PC-3 (cell line): ENCODE results near the gene REG4. TPM values are rescaled to one million over a fixed set of nuclear protein-coding genes. Genes with fewer than 3 reads are reported as not detected.
"Not testable (repeated sequence)": the region's sequence is repeated elsewhere in the genome, so short reads cannot be mapped to it uniquely, and the experiment has no call there.

Experiments
- ATAC-seq: fragments of 200-7000 bp; cut with Tn5 transposase; 2 replicates; pipeline ENCODE4 v1.9.1; 2020; ENCODE audit warnings: mild to moderate bottlenecking, moderate library complexity
- BruUV-seq: library from RNA; stranded (reverse); fragments of 400-500 nt; replicated peaks from 2 replicates; lab custom pipeline; 2021; lab: Mats Ljungman, UMichigan
- CTCF ChIA-PET: fragments of 300-600 bp; sonication (Branson Sonifier 250); formaldehyde crosslinking; loops from one replicate; lab custom pipeline; 2022; ENCODE audit warnings: antibody characterized with exemption; lab: Charles Lee
- POLR2A ChIA-PET: fragments of 300-600 bp; sonication (Branson Sonifier 250); formaldehyde crosslinking; loops from one replicate; lab custom pipeline; 2022; ENCODE audit warnings: antibody characterized with exemption; ENCODE audit not compliant: unreplicated experiment; lab: Charles Lee
- DNase-seq: peaks from one replicate; pipeline ENCODE4 v3.0.0-alpha.2; 2015
- H2AFZ ChIP-seq: fragments of 300-600 bp; sonication (generic); 2 replicates; pipeline ENCODE4 v1.6.0; 2016; ENCODE audit warnings: antibody characterized with exemption, low read length
- H3F3A ChIP-seq: fragments of 300-600 bp; sonication (generic); one replicate; pipeline ENCODE4 v1.6.0; 2017; ENCODE audit warnings: antibody characterized with exemption, low read length, control low read depth, mild to moderate bottlenecking; ENCODE audit not compliant: unreplicated experiment
- H3K27ac ChIP-seq: fragments of 300-600 bp; sonication (generic); 2 replicates; pipeline ENCODE4 v1.5.1; 2016; ENCODE audit warnings: mild to moderate bottlenecking, low read length
- H3K27me3 ChIP-seq: fragments of 300-600 bp; sonication (generic); 2 replicates; pipeline ENCODE4 v1.6.1; 2016; ENCODE audit warnings: low read length, mixed read lengths
- H3K36me3 ChIP-seq: fragments of 300-600 bp; sonication (generic); 2 replicates; pipeline ENCODE4 v1.6.1; 2016; ENCODE audit warnings: low read depth, mixed run types, low read length, mixed read lengths
- H3K4me1 ChIP-seq: fragments of 300-600 bp; sonication (generic); 2 replicates; pipeline ENCODE4 v1.5.1; 2016; ENCODE audit warnings: low read length; ENCODE audit not compliant: insufficient read depth
- H3K4me2 ChIP-seq: fragments of 300-600 bp; sonication (generic); 2 replicates; pipeline ENCODE4 v1.6.0; 2016; ENCODE audit warnings: low read length
- H3K4me3 ChIP-seq: fragments of 300-600 bp; sonication (generic); 2 replicates; pipeline ENCODE4 v1.5.1; 2016; ENCODE audit warnings: mild to moderate bottlenecking, low read length, mixed read lengths
- H3K79me2 ChIP-seq: fragments of 300-600 bp; sonication (generic); 2 replicates; pipeline ENCODE4 v1.6.1; 2017; ENCODE audit warnings: low read length, mixed read lengths
- H3K9ac ChIP-seq: fragments of 300-600 bp; sonication (generic); 2 replicates; pipeline ENCODE4 v1.6.0; 2016; ENCODE audit warnings: mild to moderate bottlenecking, low read length
- H3K9me2 ChIP-seq: fragments of 300-600 bp; sonication (generic); replicated peaks from 2 replicates; pipeline ENCODE4 v1.6.1; 2016; ENCODE audit warnings: mixed run types, low read length, mixed read lengths
- H3K9me3 ChIP-seq: fragments of 300-600 bp; sonication (generic); 2 replicates; pipeline ENCODE4 v1.6.1; 2016; ENCODE audit warnings: low read length, mixed read lengths
- H4K20me1 ChIP-seq: fragments of 300-600 bp; sonication (generic); 2 replicates; pipeline ENCODE4 v1.6.1; 2016; ENCODE audit warnings: low read length, mixed read lengths
- EZH2 ChIP-seq: fragments of 300-600 bp; sonication (generic); IDR thresholded peaks from one replicate; pipeline ENCODE4 v1.6.1; 2017; ENCODE audit warnings: antibody characterized with exemption, mild to moderate bottlenecking, low read length; ENCODE audit not compliant: unreplicated experiment
- EZH2phosphoT487 ChIP-seq: fragments of 300-600 bp; sonication (generic); IDR thresholded peaks from 2 replicates; pipeline ENCODE4 v1.6.1; 2018; ENCODE audit warnings: mild to moderate bottlenecking, antibody characterized with exemption, low read length, borderline replicate concordance
- intact Hi-C: fragments of 100-400 bp; cut with micrococcal nuclease; formaldehyde crosslinking; loops from 2 replicates; pipeline ENCODE4 v1.9.0; 2023
- total RNA-seq: library from RNA; depleted of rRNA; stranded (reverse); fragments of >200 nt; gene quantifications from 2 replicates; pipeline ENCODE4 v1.2.3, GENCODE V29; 2014
- TF ChIP-seq, protein P1 (sequence below): fragments of 300-600 bp; sonication (generic); conservative IDR thresholded peaks from 2 replicates; pipeline ENCODE4 v1.5.1; 2017; ENCODE audit warnings: antibody characterized with exemption, low read depth, mild to moderate bottlenecking, low read length

The REG4 gene
- total RNA-seq, 1 experiment from 2014 or later, result 0.87 TPM

DNA sequence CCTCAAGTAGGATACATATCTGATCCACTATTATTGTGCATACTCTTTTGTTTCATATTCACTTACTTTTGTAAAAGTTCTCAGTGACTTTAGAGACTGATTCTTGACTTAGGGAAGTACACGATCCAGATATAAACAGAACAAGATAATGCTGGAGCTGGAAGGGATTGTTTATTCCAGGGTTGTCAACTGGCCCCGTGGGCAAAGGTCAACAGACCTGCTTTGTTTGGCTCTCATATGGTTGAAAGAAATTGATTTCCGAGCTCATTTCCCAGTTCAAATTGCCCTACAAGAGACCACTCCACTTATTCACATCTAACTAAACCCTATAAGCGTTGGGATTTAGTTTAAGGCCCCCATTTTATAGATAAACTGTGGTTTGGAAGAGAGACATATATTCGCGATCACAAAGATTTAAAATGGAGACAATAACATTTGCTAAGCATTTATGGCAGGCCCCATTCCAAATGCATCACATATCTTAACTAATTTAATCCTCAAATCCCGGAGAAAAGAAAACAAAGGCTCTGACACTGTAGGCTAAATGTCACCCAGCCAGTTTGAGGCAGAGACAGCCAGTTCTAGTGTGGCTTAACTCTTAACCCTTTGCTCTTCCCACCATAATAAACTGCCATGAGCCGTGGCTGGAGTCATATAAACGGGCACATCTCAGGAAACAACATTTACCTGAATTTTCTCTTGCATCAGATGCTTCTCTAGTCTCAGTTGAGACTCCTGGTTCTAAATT, 20.6 kb downstream of the REG4 start:
- no peak overlapping the region for H3K4me2 ChIP-seq
- H2AFZ ChIP-seq, result peak overlapping the region; percentile 39; the same call in 1 of the 2 replicates
- no peaks in the 10 kb centered on the region for H3K9me2 ChIP-seq
- POLR2A ChIA-PET, result no interaction called here
- H4K20me1 ChIP-seq, result no peaks in the 10 kb centered on the region
- no peaks in the 10 kb centered on the region for H3K79me2 ChIP-seq
- no peaks in the 10 kb centered on the region for H3K9me3 ChIP-seq
- H3K4me1 ChIP-seq, result peaks cover 50% of the 10 kb centered on the region
- ATAC-seq (no peak), DNase-seq (peak; percentile 16)
- TF ChIP-seq EZH2, result no peak
- TF ChIP-seq EZH2phosphoT487, result no peak
- TF ChIP-seq, protein P1, sequence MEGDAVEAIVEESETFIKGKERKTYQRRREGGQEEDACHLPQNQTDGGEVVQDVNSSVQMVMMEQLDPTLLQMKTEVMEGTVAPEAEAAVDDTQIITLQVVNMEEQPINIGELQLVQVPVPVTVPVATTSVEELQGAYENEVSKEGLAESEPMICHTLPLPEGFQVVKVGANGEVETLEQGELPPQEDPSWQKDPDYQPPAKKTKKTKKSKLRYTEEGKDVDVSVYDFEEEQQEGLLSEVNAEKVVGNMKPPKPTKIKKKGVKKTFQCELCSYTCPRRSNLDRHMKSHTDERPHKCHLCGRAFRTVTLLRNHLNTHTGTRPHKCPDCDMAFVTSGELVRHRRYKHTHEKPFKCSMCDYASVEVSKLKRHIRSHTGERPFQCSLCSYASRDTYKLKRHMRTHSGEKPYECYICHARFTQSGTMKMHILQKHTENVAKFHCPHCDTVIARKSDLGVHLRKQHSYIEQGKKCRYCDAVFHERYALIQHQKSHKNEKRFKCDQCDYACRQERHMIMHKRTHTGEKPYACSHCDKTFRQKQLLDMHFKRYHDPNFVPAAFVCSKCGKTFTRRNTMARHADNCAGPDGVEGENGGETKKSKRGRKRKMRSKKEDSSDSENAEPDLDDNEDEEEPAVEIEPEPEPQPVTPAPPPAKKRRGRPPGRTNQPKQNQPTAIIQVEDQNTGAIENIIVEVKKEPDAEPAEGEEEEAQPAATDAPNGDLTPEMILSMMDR, result no peak
- CTCF ChIA-PET, result no interaction called here
- H3K27ac ChIP-seq, result no peak overlapping the region
- no peaks in the 10 kb centered on the region for H3K36me3 ChIP-seq
- no peak overlapping the region for H3K9ac ChIP-seq
- intact Hi-C loops, result no loop called here
- no TSS peak for BruUV-seq
- no peak overlapping the region for H3K4me3 ChIP-seq
- no peaks in the 10 kb centered on the region for H3F3A ChIP-seq
- H3K27me3 ChIP-seq, result no peaks in the 10 kb centered on the region

DNA sequence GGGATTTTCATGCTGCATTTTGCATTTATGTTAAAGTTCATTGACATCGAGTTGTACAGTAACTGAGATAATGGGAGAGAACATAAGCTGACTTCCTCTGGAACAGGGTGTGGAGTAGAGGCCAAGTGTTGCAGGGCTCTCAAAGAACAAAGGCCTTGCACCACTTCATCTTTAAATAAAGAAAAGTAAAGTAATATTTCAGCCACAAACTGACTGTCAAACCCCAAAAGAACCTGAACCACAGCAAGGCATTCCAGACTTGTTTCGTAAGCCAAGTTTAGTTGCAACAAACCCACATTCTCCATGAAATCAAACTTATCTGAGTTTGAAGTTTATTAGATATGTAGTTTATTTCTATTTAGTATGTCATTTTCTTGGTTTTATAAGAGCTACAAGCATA, 23.5 kb downstream of the REG4 start:
- H3K27ac ChIP-seq, result peak overlapping the region; percentile 74
- DNase-seq, result peak; percentile 63
- BruUV-seq, result no TSS peak

DNA sequence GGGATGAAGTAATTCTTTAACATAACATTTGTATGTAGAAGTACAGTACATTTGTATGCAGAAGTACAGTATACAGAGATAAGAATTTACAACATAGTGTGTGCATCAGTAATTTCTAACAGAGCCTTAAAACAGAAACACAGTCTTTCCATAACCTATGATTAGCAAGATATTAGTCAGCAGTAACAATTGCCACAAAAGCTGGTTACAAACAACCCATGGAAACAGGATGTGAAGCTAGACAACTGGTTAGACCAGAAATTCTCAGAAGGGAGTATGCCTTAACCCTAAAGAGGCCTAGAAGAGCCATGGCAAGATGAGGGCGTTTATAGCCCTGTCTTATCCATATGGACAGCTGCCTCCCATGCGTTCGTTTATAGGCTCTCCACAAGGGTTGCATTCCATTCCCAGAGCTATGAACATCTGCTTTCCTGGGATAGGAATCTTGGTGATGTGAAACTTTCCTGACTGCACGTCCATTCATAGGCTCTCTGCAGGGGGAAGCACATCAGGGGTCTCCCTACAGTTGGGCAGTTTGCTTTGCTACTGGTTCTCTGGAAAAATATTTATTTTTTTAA, 24.7 kb downstream of the REG4 start:
- ATAC-seq, H3K79me2 ChIP-seq, H3F3A ChIP-seq, H2AFZ ChIP-seq, H3K4me3 ChIP-seq, H3K9ac ChIP-seq, BruUV-seq, H3K9me3 ChIP-seq, H3K27me3 ChIP-seq, H4K20me1 ChIP-seq, H3K36me3 ChIP-seq, POLR2A ChIA-PET, H3K9me2 ChIP-seq: not testable (repeated sequence)
- Histone ChIP-seq H3K4me2 (peak overlapping the region; percentile 64; the same call in 1 of the 2 replicates), H3K4me1 (peaks cover 77% of the 10 kb centered on the region), H3K27ac (peak overlapping the region; percentile 51)
- CTCF ChIA-PET, result interaction anchor here (0.6 kb wide), 1 partner anchor 92 kb away, joined by 3 read pairs; no protein-coding TSS in a partner anchor
- intact Hi-C loops, result loop anchor here (10.0 kb wide), 1 partner anchor 112 kb away; no protein-coding TSS in a partner anchor
- DNase-seq, result peak; percentile 80

More for the DNA sequence above, 23.5 kb downstream of the REG4 start:
- TF ChIP-seq, protein P1, result no peak
- TF ChIP-seq EZH2 (no peak), EZH2phosphoT487 (no peak)
- ATAC-seq, result peak; percentile 46
- POLR2A ChIA-PET, result no interaction called here
- no peaks in the 10 kb centered on the region for H3K79me2 ChIP-seq
- no peaks in the 10 kb centered on the region for H3F3A ChIP-seq
- H3K4me3 ChIP-seq, result no peak overlapping the region
- H2AFZ ChIP-seq, result no peak overlapping the region
- H3K9me3 ChIP-seq, result no peaks in the 10 kb centered on the region
- H4K20me1 ChIP-seq, result no peaks in the 10 kb centered on the region
- H3K36me3 ChIP-seq, result no peaks in the 10 kb centered on the region
- no peak overlapping the region for H3K9ac ChIP-seq
- H3K4me2 ChIP-seq, result peak overlapping the region; percentile 33
- no peaks in the 10 kb centered on the region for H3K27me3 ChIP-seq
- CTCF ChIA-PET, result no interaction called here
- intact Hi-C loops, result loop anchor here (10.0 kb wide), 1 partner anchor 113 kb away; no protein-coding TSS in a partner anchor
- peaks cover 73% of the 10 kb centered on the region for H3K4me1 ChIP-seq
- no peaks in the 10 kb centered on the region for H3K9me2 ChIP-seq

DNA sequence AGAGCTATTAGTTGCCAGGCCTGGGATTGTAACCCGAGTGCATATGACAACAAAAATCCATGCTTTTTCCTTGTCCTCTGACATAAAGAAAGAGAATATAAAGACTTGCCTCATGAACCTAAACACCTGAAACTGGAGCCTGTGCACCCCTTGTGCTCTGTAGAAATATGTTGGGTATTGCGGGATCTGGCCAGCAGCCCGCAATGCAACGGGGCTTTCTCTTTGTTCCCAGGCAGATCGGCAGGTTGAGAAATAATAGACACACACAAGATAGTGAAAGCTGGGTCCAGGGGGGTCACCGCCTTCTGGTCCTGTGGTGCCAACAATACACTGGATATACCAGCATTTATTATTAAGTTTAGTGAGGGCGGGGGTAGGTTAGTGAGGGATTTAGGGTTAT, 25.2 kb downstream of the REG4 start:
- H3K4me3 ChIP-seq, H3K79me2 ChIP-seq, DNase-seq, CTCF ChIA-PET, H2AFZ ChIP-seq, H3K27me3 ChIP-seq, ATAC-seq, H4K20me1 ChIP-seq, H3F3A ChIP-seq, H3K36me3 ChIP-seq, H3K9me2 ChIP-seq, BruUV-seq, H3K9ac ChIP-seq, H3K9me3 ChIP-seq, POLR2A ChIA-PET: not testable (repeated sequence)
- H3K4me2 ChIP-seq, result peak overlapping the region; percentile 64
- peaks cover 72% of the 10 kb centered on the region for H3K4me1 ChIP-seq
- intact Hi-C loops, result loop anchor here (10.0 kb wide), 1 partner anchor 111 kb away; no protein-coding TSS in a partner anchor
- peak overlapping the region; percentile 60 for H3K27ac ChIP-seq
